ENCODE results near the gene OXCT1. TPM values are rescaled to one million over a fixed set of nuclear protein-coding genes. Genes with fewer than 3 reads are reported as not detected.

OXCT1 gene
- total RNA-seq, 1 experiment from 2014 or later, result 20.6 TPM

- no peak overlapping the region for H3K27ac Mint-ChIP-seq
- no peaks in the 10 kb centered on the region for H3K36me3 Mint-ChIP-seq
- ATAC-seq (no peak), DNase-seq (ENCODE audit: low spot score) (no peak)
- H3K9me3 Mint-ChIP-seq, result peaks cover 3% of the 10 kb centered on the region
- no peak overlapping the region for H3K4me3 Mint-ChIP-seq
- no peaks in the 10 kb centered on the region for H3K4me1 Mint-ChIP-seq
- H3K27me3 Mint-ChIP-seq (ENCODE audit: low read depth), result no peaks in the 10 kb centered on the region
- CTCF ChIA-PET, result interaction anchor here (1.2 kb wide), 1 partner anchor 26 kb away, joined by 3 read pairs; no protein-coding TSS in a partner anchor
- TF ChIP-seq ZNF416 (CRISPR knock-in tag; IDR thresholded peaks at IDR 0.05) (no peak), FOXP1 (CRISPR knock-in tag; IDR thresholded peaks at IDR 0.05; ENCODE audit: borderline replicate concordance) (no peak), IRF1 (CRISPR knock-in tag; IDR thresholded peaks at IDR 0.05) (no peak), FOXJ3 (CRISPR knock-in tag; IDR thresholded peaks at IDR 0.05; ENCODE audit: borderline replicate concordance) (no peak), ZNF219 (CRISPR knock-in tag; IDR thresholded peaks at IDR 0.05; ENCODE audit: borderline replicate concordance) (no peak), JAZF1 (CRISPR knock-in tag; IDR thresholded peaks at IDR 0.05) (no peak), MXD4 (CRISPR knock-in tag; IDR thresholded peaks at IDR 0.05; ENCODE audit: borderline replicate concordance) (no peak), ZNF317 (CRISPR knock-in tag; IDR thresholded peaks at IDR 0.05; ENCODE audit: borderline replicate concordance, low read depth) (no peak), ZNF263 (CRISPR knock-in tag; IDR thresholded peaks at IDR 0.05; ENCODE audit: low read depth) (no peak), NR2C2 (CRISPR knock-in tag; IDR thresholded peaks at IDR 0.05) (no peak), NR1H2 (CRISPR knock-in tag; IDR thresholded peaks at IDR 0.05) (no peak), ZMAT4 (CRISPR knock-in tag; IDR thresholded peaks at IDR 0.05) (no peak), KAT7 (CRISPR knock-in tag; IDR thresholded peaks at IDR 0.05; ENCODE audit: borderline replicate concordance) (no peak)
- POLR2A ChIA-PET, result no interaction called here
Observed at GRCh38 chr5:41817625-41818301, 52.5 kb downstream of the OXCT1 start.

DNA sequence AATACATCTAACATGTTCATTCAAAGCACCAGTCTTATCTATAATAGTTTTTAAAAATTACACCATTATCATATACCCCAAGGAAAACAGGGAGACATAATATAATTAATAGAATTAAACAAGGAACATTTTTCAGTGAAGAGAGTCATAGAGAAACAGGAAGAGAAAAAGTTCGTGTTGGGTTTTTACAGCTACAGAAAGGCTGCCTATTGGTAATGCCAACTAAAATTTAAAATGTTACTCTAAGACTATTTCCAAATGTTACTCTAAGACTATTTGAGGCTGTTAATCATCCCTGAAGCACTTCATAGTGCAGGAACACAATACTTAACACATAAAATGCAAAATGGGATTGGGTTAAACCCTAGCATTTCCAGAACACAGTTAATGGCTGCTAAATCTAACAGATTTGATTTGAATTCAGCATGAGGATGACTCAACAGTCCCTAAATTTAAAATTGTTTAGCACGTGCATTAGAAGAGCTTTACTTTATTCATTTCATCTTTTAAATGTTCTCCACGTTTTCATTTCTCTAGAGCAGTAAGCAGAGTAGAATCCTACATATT lies 54.5 kb downstream of the OXCT1 start:
- no peak for TF ChIP-seq NR1H2 (CRISPR knock-in tag; IDR thresholded peaks at IDR 0.05)
- no peak for TF ChIP-seq ELF4 (CRISPR knock-in tag; IDR thresholded peaks at IDR 0.05; ENCODE audit: low read depth)
- no peak for TF ChIP-seq ZNF263 (CRISPR knock-in tag; IDR thresholded peaks at IDR 0.05; ENCODE audit: low read depth)
- TF ChIP-seq GABPB1 (CRISPR knock-in tag; IDR thresholded peaks at IDR 0.05), result no peak
- no peak for TF ChIP-seq AFF4 (CRISPR knock-in tag; IDR thresholded peaks at IDR 0.05; ENCODE audit: borderline replicate concordance)
- TF ChIP-seq ZNF396 (CRISPR knock-in tag; IDR thresholded peaks at IDR 0.05; ENCODE audit: borderline replicate concordance), result no peak
- TF ChIP-seq ZNF671 (CRISPR knock-in tag; IDR thresholded peaks at IDR 0.05), result no peak
- TF ChIP-seq EMX1 (CRISPR knock-in tag; IDR thresholded peaks at IDR 0.05), result no peak
- no peak for TF ChIP-seq ZNF317 (CRISPR knock-in tag; IDR thresholded peaks at IDR 0.05; ENCODE audit: borderline replicate concordance, low read depth)
- TF ChIP-seq, protein P1, sequence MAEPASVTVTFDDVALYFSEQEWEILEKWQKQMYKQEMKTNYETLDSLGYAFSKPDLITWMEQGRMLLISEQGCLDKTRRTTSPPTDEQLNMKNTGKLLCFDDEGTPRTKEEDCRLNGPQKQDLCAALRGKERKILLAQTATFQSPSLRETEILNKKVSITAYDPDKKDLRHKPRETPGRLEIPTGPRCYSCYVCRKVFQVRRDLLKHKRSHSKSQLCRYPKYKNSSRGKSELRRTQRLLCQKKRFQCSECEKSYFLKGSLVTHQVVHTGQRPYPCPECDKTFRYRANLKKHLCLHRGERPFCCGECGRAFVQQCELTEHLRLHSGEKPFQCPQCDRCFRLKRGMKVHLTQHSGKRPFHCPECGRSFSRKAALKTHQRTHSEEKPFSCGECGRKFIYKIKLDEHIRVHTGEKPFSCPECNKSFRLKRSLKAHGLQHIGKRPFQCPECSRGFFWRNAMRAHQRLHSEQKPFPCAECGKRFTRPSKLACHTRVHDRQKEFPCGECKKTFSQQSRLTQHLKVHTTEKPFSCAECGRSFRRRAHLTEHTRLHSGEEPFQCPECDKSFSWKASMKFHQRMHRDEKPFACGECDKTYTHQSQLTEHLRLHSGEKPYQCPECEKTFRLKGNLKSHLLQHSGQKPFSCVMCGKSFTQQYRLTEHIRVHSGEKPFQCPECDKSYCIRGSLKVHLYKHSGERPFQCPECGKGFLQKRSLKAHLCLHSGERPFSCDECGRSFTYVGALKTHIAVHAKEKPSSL (CRISPR knock-in tag; conservative IDR thresholded peaks at IDR 0.05), result no peak
- TF ChIP-seq ATF6 (CRISPR knock-in tag; IDR thresholded peaks at IDR 0.05), result no peak
- TF ChIP-seq ZNF232 (CRISPR knock-in tag; IDR thresholded peaks at IDR 0.05), result no peak
- TF ChIP-seq ZBTB43 (CRISPR knock-in tag; IDR thresholded peaks at IDR 0.05), result no peak
- TF ChIP-seq SMAD4 (CRISPR knock-in tag; IDR thresholded peaks at IDR 0.05), result no peak
- Mint-ChIP-seq H3K9me3 (peaks cover 3% of the 10 kb centered on the region), H3K4me1 (no peaks in the 10 kb centered on the region), H3K27me3 (ENCODE audit: low read depth) (no peaks in the 10 kb centered on the region), H3K27ac (no peak overlapping the region), H3K4me3 (no peak overlapping the region), H3K36me3 (no peaks in the 10 kb centered on the region)
- CTCF ChIA-PET, result no interaction called here
- POLR2A ChIA-PET, result no interaction called here
- ATAC-seq (no peak), DNase-seq (ENCODE audit: low spot score) (no peak)

All from WTC11 (cell line).